HG02870 (cell line): ENCODE measurements around the gene POU2F2.
"Not testable (repeated sequence)": the region's sequence is repeated elsewhere in the genome, so short reads cannot be mapped to it uniquely, and the experiment has no call there.

Source experiments
- ATAC-seq: cut with Tn5 transposase; IDR thresholded peaks from one replicate; pipeline ENCODE4 v1.9.1; 2021; ENCODE audit warnings: mild to moderate bottlenecking, moderate library complexity; ENCODE audit not compliant: unreplicated experiment

Gene POU2F2

GRCh38 chr19:42108527-42109389, 23.5 kb downstream of the POU2F2 start:
- no peak for ATAC-seq

DNA sequence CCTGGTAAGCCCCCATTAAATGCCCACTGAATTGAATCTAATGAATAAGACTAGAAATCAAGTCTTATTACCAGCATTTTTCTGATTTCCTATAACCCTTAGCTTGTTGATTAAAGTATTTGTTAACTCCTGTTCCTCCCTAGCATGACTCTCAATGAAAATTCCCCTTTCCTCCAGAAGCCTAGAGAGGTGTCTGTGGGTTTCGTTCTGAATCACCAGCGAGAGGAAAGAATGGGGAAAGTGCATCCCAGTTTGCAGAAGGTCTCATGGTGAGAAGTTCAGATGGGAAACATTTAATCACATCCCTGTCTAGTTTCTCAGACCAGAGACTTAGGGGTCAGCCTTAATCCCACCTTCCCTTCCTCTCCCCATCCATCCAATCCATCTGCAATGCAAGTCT, 26.9 kb downstream of the POU2F2 start:
- no peak for ATAC-seq

GRCh38 chr19:42102877-42103276, 29.4 kb downstream of the POU2F2 start:
- no peak for ATAC-seq

DNA sequence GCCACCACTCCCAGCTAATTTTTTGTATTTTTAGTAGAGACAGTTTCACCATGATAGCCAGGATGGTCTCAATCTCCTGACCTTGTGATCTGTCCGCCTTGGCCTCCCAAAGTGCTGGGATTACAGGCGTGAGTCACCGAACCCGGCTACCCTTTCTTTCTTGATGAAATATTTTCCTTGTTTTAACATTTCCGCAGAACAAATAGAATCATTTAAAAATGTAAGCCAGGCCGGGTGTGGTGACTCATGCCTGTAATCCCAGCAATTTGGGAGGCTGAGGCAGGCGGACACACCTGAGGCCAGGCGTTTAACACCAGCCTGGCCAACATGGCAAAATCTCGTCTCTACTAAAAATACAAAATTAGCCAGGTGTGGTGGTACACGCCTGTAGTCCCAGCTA, 32.0 kb downstream of the POU2F2 start:
- ATAC-seq: not testable (repeated sequence)

GRCh38 chr19:42099336-42099925, 32.8 kb downstream of the POU2F2 start:
- no peak for ATAC-seq

DNA sequence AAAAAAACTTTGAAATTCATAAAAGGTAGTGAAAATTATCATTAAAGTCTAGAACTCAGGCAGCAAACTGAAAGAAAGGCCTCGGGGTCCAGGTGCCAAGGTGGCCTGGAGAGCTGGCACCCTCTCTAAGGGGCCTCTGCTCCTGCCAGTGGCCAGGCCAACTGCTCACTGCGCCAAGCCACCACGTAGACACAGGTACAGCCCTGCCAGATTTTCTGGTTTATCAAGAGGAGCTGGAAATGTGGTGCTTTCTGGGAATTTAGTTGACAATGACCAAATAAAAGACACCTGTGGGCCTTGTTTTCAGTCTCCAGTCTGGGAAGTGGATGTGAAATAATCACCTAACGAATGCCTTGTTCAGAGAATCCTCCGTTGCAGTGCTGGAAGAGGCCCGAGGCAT, 33.5 kb downstream of the POU2F2 start:
- ATAC-seq: no peak

- no peak for ATAC-seq
Observed at GRCh38 chr19:42097461-42097860, 34.8 kb downstream of the POU2F2 start.

GRCh38 chr19:42096255-42096837, 35.9 kb downstream of the POU2F2 start:
- ATAC-seq: no peak

- ATAC-seq: no peak
Observed at GRCh38 chr19:42095814-42096230, 36.4 kb downstream of the POU2F2 start.

GRCh38 chr19:42095142-42095813, 37.0 kb downstream of the POU2F2 start:
- no peak for ATAC-seq

DNA sequence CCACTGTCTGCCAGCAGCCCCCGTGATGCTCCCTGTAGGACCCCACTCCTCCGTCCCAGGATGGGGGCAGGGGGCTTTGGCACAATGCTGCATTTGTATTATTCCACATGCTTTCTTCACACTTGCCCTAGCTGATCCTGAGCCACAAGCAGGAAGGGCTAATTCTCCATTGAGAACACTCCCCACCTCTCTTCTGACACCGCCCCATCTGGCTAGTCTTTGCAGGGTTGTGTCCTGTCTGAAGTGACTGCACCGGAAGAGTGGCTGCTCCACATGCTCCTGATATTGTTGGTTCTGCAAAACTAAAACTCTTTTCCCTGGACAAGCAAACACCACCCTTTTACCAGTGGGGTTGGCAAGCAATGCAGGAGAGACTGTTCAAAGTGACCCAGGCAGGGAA, 38.3 kb downstream of the POU2F2 start:
- ATAC-seq: no peak

DNA sequence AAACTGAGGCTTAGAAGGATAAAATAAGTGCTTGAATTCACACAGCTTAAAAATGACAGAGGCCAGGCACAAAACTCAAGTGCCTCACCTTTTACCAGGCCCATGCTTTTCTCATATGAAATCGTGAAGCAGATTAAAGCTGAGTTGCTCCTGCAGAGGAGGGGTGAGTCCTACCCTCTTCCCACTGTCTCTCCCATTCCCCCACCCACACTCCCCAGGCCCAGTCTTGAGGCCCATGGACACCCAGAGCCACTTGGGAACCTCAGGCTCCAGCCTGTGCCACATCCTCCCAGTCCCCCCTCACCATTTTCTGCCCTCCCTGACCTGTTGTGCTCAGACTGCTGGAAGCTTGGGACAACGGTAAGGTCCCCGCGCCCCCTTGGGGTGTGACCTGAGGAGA, 38.7 kb downstream of the POU2F2 start:
- ATAC-seq: no peak

DNA sequence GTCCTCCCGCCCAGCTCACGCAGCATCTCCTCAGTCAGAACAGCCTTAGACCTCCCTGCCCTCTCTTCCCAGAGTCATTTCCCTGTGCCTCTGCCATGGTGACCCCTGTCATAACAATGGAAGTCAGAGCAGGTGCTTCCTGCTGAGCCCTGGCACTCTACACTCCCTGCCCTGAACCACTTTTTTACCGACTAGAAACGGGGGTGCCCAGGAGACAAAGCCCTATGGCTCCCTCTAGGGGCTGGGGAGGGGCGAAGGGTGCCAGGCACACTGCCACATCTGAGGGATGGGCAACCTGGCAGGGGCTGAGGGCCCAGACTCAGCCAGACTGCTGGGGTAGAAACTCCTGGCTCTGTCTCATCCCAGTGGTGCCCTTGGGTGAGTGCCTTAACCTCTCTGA, 39.9 kb downstream of the POU2F2 start:
- ATAC-seq: no peak

DNA sequence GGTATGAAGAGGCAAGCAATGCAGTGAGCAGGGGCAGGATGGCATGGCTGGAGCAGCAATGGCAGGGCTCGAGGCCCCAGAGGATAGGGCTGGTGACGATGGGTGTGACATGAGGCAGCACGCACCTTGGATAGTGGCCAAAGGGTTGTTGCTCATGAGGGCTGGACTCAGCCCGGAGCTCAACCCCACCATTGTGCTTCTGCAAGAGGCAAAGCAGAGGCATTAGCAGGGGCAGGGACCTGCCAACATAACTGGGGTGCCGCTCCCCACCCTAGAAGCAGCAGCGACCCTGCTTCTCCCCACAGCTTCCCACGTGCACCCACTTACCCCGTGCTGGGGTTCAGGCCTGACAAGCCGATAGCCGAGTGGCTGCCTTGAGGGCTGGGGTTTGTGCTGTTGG, 40.5 kb downstream of the POU2F2 start:
- ATAC-seq: no peak

- ATAC-seq: no peak
Observed at GRCh38 chr19:42091300-42091699, 40.9 kb downstream of the POU2F2 start.

GRCh38 chr19:42090672-42091071, 41.6 kb downstream of the POU2F2 start:
- no peak for ATAC-seq

DNA sequence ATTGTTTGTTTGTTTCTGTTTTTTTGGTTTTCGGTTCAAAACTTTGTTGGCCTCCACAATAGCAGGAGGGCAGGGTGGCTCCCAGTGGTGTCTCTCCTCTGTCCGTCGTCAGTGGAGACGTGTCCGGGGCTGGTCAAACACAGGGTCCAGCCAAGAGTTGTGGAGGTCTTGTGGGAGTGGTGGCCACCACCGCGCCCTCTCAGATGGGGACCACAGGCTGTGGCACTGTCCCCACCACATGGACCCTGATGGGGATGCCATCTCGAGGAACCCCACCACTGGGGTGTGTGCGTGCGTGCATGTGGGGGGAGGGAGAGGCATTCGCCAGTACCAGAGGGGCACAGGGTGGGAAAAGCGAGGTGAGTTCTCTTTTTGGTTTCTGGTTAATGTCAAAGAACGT, 42.5 kb downstream of the POU2F2 start:
- no peak for ATAC-seq

GRCh38 chr19:42089191-42089750, 43.0 kb downstream of the POU2F2 start:
- ATAC-seq: no peak

GRCh38 chr19:42088471-42089190, 43.6 kb downstream of the POU2F2 start:
- ATAC-seq: no peak

- no peak for ATAC-seq
Observed at GRCh38 chr19:42086770-42087550, 45.3 kb downstream of the POU2F2 start.
